HCT116 (cell line): Measurements from ENCODE around the gene SLC2A14. TPM values are rescaled to one million over a fixed set of nuclear protein-coding genes. Genes with fewer than 3 reads are reported as not detected.
"Not testable (repeated sequence)": the region's sequence is repeated elsewhere in the genome, so short reads cannot be mapped to it uniquely, and the experiment has no call there.

ENCODE experiments used
- ATAC-seq: fragments of 200-7000 bp; cut with Tn5 transposase; 2 replicates; pipeline ENCODE4 v1.9.1; 2020; ENCODE audit warnings: mild to moderate bottlenecking, moderate library complexity
- BruUV-seq: library from RNA; stranded (reverse); fragments of 400-500 nt; replicated peaks from 2 replicates; lab custom pipeline; 2021; lab: Mats Ljungman, UMichigan
- CTCF ChIA-PET: fragments of 300-600 bp; sonication (Branson Sonifier 250); formaldehyde crosslinking; loops from one replicate; lab custom pipeline; 2021; ENCODE audit warnings: antibody characterized with exemption; lab: Charles Lee
- POLR2A ChIA-PET: fragments of 300-600, 350-600 bp; sonication (Branson Sonifier 250); formaldehyde crosslinking; loops from one replicate; lab custom pipeline; 2021; ENCODE audit warnings: antibody characterized with exemption; lab: Charles Lee
- RAD21 ChIA-PET, 2 experiments: fragments of 300-600 bp; sonication (Branson Sonifier 250); formaldehyde crosslinking; loops; one replicate each; lab custom pipeline; 2023; ENCODE audit warnings: low total read pairs in 2 of 2; ENCODE audit not compliant: uncharacterized antibody in 2 of 2, unreplicated experiment in 2 of 2, low non-redundant PET in 1 of 2; lab: Charles Lee
- DNase-seq: peaks from one replicate; pipeline ENCODE4 v3.0.0-alpha.2; 2010; ENCODE audit warnings: low read depth, low spot score
- H2AFZ ChIP-seq: fragments of 200-600 bp; shearing (Covaris generic), sonication (generic); 2 replicates; pipeline ENCODE4 v1.6.1; 2017; ENCODE audit warnings: low read depth, mixed run types, mixed read lengths, antibody characterized with exemption, low read length; ENCODE audit not compliant: poor library complexity, severe bottlenecking
- H3K27ac ChIP-seq: 2 replicates; pipeline ENCODE4 v1.5.1; 2012; ENCODE audit warnings: low read depth, low read length
- H3K27me3 ChIP-seq: fragments of 200-600 bp; sonication (generic); 2 replicates; pipeline ENCODE4 v1.6.1; 2016; ENCODE audit warnings: mixed run types, low read length, mixed read lengths; ENCODE audit not compliant: insufficient read depth
- H3K36me3 ChIP-seq, 2 experiments: fragments of 200-500 bp in 1 of 2; fragments of 200-600 bp in 1 of 2; sonication (Bioruptor generic) in 1 of 2; sonication (generic) in 1 of 2; 2 replicates each; pipeline versions ENCODE4 v1.5.1 to v1.6.1; 2014 to 2016; ENCODE audit warnings: low read length in 2 of 2, inconsistent platforms in 1 of 2, mixed read lengths in 1 of 2, mixed run types in 1 of 2; ENCODE audit not compliant: insufficient read depth in 2 of 2, control insufficient read depth in 1 of 2
- H3K4me1 ChIP-seq, 2 experiments: fragments of 200-600 bp in 1 of 2; sonication (generic) in 1 of 2; 2 replicates each; pipeline versions ENCODE4 v1.5.1 to v1.6.1; 2012 to 2017; ENCODE audit warnings: low read length in 2 of 2, inconsistent platforms in 1 of 2, mild to moderate bottlenecking in 1 of 2, mixed read lengths in 1 of 2, mixed run types in 1 of 2, moderate library complexity in 1 of 2; ENCODE audit not compliant: insufficient read depth in 2 of 2, control insufficient read depth in 1 of 2
- H3K4me2 ChIP-seq: fragments of 200-600 bp; sonication (generic); 2 replicates; pipeline ENCODE4 v1.6.1; 2017; ENCODE audit warnings: mixed run types, low read length, mixed read lengths
- H3K4me3 ChIP-seq, 2 experiments: fragments of 200-600 bp in 1 of 2; sonication (generic) in 1 of 2; replicated peaks in 1 of 2; 2 replicates each; pipeline ENCODE4 v1.5.1; 2011 to 2016; ENCODE audit warnings: low read length in 2 of 2, control low read depth in 1 of 2, low read depth in 1 of 2, mild to moderate bottlenecking in 1 of 2, mixed read lengths in 1 of 2, mixed run types in 1 of 2
- H3K79me2 ChIP-seq: fragments of 200-600 bp; sonication (generic); 2 replicates; pipeline ENCODE4 v1.6.1; 2017; ENCODE audit warnings: mild to moderate bottlenecking, mixed run types, low read length, moderate library complexity, mixed read lengths; ENCODE audit not compliant: insufficient read depth
- H3K9ac ChIP-seq: fragments of 200-600 bp; sonication (generic); 2 replicates; pipeline ENCODE4 v1.6.1; 2016; ENCODE audit warnings: low read length, mixed read lengths
- H3K9me2 ChIP-seq: fragments of 200-600 bp; sonication (generic), shearing (Covaris generic); 2 replicates; pipeline ENCODE4 v1.6.1; 2017; ENCODE audit warnings: mixed run types, mild to moderate bottlenecking, moderate library complexity; ENCODE audit not compliant: insufficient read depth
- H3K9me3 ChIP-seq, 2 experiments: fragments of 200-500 bp in 1 of 2; fragments of 200-600 bp in 1 of 2; sonication (Bioruptor generic) in 1 of 2; sonication (generic) in 1 of 2; 2 replicates each; pipeline ENCODE4 v1.6.1; 2014 to 2017; ENCODE audit warnings: low read length in 2 of 2, mixed read lengths in 2 of 2, inconsistent platforms in 1 of 2, low read depth in 1 of 2, mild to moderate bottlenecking in 1 of 2, mixed run types in 1 of 2, moderate library complexity in 1 of 2; ENCODE audit not compliant: control insufficient read depth in 1 of 2, insufficient read depth in 1 of 2
- H4K20me1 ChIP-seq: fragments of 200-600 bp; sonication (generic), shearing (Covaris generic); 2 replicates; pipeline ENCODE4 v1.6.1; 2017; ENCODE audit warnings: mixed run types, mild to moderate bottlenecking, moderate library complexity; ENCODE audit not compliant: insufficient read depth
- CEBPB ChIP-seq: IDR thresholded peaks from 2 replicates; pipeline ENCODE4 v1.6.1; 2012; ENCODE audit warnings: low read depth
- EZH2phosphoT487 ChIP-seq: fragments of 200-600 bp; IDR thresholded peaks from 2 replicates; pipeline ENCODE4 v1.6.1; 2018; ENCODE audit warnings: antibody characterized with exemption, borderline replicate concordance
- POLR2A ChIP-seq: IDR thresholded peaks from 2 replicates; pipeline ENCODE4 v1.7.0; 2011; ENCODE audit warnings: borderline replicate concordance; ENCODE audit not compliant: insufficient read depth, insufficient read length; ENCODE audit errors: extremely low read depth
- SIN3A ChIP-seq: IDR thresholded peaks from 2 replicates; pipeline ENCODE4 v1.6.1; 2012; ENCODE audit warnings: low read depth
- SP1 ChIP-seq: IDR thresholded peaks from 2 replicates; pipeline ENCODE4 v1.6.1; 2012; ENCODE audit warnings: low read depth
- TCF7L2 ChIP-seq: IDR thresholded peaks from 2 replicates; pipeline ENCODE4 v1.7.0; 2011; ENCODE audit warnings: borderline replicate concordance, inconsistent platforms; ENCODE audit not compliant: insufficient read depth, insufficient read length; ENCODE audit errors: extremely low read depth
- ZFX ChIP-seq: fragments of 450-650 bp; IDR thresholded peaks from 2 replicates; pipeline ENCODE4 v1.6.1; 2017
- intact Hi-C: fragments of 100-400 bp; cut with micrococcal nuclease; formaldehyde crosslinking; loops from 2 replicates; pipeline ENCODE4 v1.10.0; 2022
- total RNA-seq: library from RNA; stranded (reverse); gene quantifications from one replicate; pipeline ENCODE4 v1.2.1, GENCODE V29; 2021; ENCODE audit not compliant: unreplicated experiment
- TF ChIP-seq, protein P1 (sequence below), 3 experiments: fragments of 200-600 bp in 1 of 3; sonication (generic) in 1 of 3; IDR thresholded peaks in 2 of 3; conservative IDR thresholded peaks in 1 of 3; 2 replicates each; pipeline ENCODE4 v1.5.1; 2012 to 2017; ENCODE audit warnings: low read depth in 2 of 3, low read length in 2 of 3, antibody characterized with exemption in 1 of 3, borderline replicate concordance in 1 of 3, control low read depth in 1 of 3, mild to moderate bottlenecking in 1 of 3, mixed read lengths in 1 of 3, mixed run types in 1 of 3, moderate library complexity in 1 of 3; ENCODE audit not compliant: insufficient read depth in 1 of 3
- TF ChIP-seq, protein P2 (sequence below): IDR thresholded peaks from 2 replicates; pipeline ENCODE4 v1.6.1; 2012
- TF ChIP-seq, protein P3 (sequence below): IDR thresholded peaks from 2 replicates; pipeline ENCODE4 v1.6.1; 2011; ENCODE audit warnings: mild to moderate bottlenecking, low read length, moderate library complexity; ENCODE audit not compliant: insufficient replicate concordance; ENCODE audit errors: extremely low read depth

The SLC2A14 gene
- total RNA-seq, 1 experiment from 2014 or later = not detected

DNA sequence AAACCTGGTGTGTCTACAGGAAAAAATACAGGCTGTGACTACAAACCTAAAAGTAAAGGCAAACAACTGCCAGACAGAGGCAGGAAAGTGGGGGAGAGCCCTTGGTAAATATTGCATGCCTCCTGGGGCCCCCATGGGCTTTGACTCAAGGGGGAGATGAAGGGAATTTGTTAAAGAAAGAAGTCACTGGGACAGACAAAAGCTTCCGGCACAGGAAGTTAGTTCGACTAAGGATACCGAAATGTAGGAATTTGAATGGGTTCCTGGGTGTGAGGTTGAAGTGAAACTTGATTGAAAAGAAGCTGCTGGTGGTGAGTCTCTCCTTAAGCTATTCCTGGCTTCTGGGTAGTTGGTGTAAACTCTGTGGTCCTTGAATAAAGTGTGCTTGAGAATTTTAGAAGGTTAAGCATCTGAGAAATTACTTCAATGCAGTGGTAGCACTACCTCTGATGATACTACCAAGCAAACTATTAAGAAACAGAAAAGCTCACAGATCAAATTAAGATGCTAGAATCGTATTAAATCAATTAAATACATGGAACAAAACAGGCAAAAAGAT is 73.9 kb downstream of the SLC2A14 start:
- intact Hi-C loops = not testable (repeated sequence)
- CTCF ChIA-PET = interaction anchor here (1.6 to 2.2 kb wide), 2 partner anchors 8 to 106 kb away, joined by 6 to 9 read pairs; no protein-coding TSS in a partner anchor

DNA sequence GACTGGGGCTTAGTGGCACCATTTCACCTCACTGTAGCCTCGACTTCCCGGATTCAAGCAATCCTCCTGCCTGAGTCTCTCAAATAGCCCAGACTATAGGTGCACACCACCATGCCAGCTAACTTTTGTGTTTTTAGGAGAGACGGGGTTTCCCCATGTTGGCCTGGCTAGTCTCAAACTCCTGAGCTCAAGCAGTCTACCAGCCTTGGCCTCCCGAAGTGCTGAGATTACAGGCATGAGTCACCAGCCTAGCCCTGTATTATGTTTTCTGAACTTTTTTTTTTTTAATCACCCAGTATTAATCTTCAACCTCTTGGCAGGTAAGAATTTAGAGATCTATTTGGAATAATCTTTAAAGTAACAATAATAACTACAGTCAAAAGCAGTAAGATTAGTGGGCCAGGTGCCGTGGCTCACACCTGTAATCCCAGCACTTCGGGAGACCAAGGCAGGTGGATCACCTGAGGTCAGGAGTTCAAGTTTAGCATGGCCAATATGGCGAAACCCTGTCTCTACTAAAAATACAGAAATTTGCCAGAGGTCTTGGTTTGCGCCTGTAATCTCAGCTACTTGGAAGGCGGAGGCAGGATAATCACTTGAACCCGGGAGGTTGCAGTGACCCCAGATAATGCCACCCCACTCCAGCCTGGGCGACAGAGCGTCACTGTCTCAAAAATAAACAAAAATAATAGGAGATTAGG is 74.9 kb downstream of the SLC2A14 start:
- CTCF ChIA-PET = interaction anchor here (1.6 to 2.2 kb wide), 2 partner anchors 9 to 107 kb away, joined by 6 to 9 read pairs; no protein-coding TSS in a partner anchor
- H3K9me3 ChIP-seq = no peaks in the 10 kb centered on the region
- no peaks in the 10 kb centered on the region for H3K27me3 ChIP-seq
- no TSS peak for BruUV-seq
- H3K27ac ChIP-seq = no peak overlapping the region
- no peak for ATAC-seq
- no peaks in the 10 kb centered on the region for H3K79me2 ChIP-seq
- no peak overlapping the region for H3K9ac ChIP-seq
- no peak overlapping the region for H2AFZ ChIP-seq
- intact Hi-C loops = no loop called here
- POLR2A ChIA-PET = interaction anchor here (1.8 kb wide), 1 partner anchor 108 kb away, joined by 12 read pairs; no protein-coding TSS in a partner anchor
- H3K9me2 ChIP-seq = no peaks in the 10 kb centered on the region
- H3K4me2 ChIP-seq = no peak overlapping the region
- no peaks in the 10 kb centered on the region for H3K36me3 ChIP-seq
- H3K4me3 ChIP-seq = no peak overlapping the region
- H4K20me1 ChIP-seq = no peaks in the 10 kb centered on the region
- no peak for DNase-seq
- no peaks in the 10 kb centered on the region for H3K4me1 ChIP-seq
- RAD21 ChIA-PET = interaction anchor here in 1 of 2 experiments (1.3 kb wide), 1 partner anchor 107 kb away, joined by 4 read pairs; no protein-coding TSS in a partner anchor
- no peak for TF ChIP-seq CEBPB
- TF ChIP-seq SIN3A = no peak
- TF ChIP-seq ZFX = no peak
- TF ChIP-seq EZH2phosphoT487 = no peak
- TF ChIP-seq, protein P1, sequence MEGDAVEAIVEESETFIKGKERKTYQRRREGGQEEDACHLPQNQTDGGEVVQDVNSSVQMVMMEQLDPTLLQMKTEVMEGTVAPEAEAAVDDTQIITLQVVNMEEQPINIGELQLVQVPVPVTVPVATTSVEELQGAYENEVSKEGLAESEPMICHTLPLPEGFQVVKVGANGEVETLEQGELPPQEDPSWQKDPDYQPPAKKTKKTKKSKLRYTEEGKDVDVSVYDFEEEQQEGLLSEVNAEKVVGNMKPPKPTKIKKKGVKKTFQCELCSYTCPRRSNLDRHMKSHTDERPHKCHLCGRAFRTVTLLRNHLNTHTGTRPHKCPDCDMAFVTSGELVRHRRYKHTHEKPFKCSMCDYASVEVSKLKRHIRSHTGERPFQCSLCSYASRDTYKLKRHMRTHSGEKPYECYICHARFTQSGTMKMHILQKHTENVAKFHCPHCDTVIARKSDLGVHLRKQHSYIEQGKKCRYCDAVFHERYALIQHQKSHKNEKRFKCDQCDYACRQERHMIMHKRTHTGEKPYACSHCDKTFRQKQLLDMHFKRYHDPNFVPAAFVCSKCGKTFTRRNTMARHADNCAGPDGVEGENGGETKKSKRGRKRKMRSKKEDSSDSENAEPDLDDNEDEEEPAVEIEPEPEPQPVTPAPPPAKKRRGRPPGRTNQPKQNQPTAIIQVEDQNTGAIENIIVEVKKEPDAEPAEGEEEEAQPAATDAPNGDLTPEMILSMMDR (IDR thresholded peaks at IDR 0.05 in 2 of 3, conservative IDR thresholded peaks at IDR 0.05 in 1 of 3; ENCODE audit: borderline replicate concordance in 1 of 3, insufficient read depth in 1 of 3, low read depth in 2 of 3, low read length in 2 of 3) = no peak
- TF ChIP-seq TCF7L2 = no peak
- TF ChIP-seq SP1 = no peak
- TF ChIP-seq, protein P2, sequence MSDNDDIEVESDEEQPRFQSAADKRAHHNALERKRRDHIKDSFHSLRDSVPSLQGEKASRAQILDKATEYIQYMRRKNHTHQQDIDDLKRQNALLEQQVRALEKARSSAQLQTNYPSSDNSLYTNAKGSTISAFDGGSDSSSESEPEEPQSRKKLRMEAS = no peak
- TF ChIP-seq, protein P3, sequence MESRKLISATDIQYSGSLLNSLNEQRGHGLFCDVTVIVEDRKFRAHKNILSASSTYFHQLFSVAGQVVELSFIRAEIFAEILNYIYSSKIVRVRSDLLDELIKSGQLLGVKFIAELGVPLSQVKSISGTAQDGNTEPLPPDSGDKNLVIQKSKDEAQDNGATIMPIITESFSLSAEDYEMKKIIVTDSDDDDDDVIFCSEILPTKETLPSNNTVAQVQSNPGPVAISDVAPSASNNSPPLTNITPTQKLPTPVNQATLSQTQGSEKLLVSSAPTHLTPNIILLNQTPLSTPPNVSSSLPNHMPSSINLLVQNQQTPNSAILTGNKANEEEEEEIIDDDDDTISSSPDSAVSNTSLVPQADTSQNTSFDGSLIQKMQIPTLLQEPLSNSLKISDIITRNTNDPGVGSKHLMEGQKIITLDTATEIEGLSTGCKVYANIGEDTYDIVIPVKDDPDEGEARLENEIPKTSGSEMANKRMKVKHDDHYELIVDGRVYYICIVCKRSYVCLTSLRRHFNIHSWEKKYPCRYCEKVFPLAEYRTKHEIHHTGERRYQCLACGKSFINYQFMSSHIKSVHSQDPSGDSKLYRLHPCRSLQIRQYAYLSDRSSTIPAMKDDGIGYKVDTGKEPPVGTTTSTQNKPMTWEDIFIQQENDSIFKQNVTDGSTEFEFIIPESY = no peak
- TF ChIP-seq POLR2A = no peak

More for the DNA sequence above, 73.9 kb downstream of the SLC2A14 start:
- H3K79me2 ChIP-seq, H3K9me3 ChIP-seq, H2AFZ ChIP-seq, H4K20me1 ChIP-seq, H3K4me2 ChIP-seq, DNase-seq, H3K27ac ChIP-seq, ATAC-seq, BruUV-seq, H3K9me2 ChIP-seq, H3K4me3 ChIP-seq, H3K36me3 ChIP-seq, H3K27me3 ChIP-seq, H3K9ac ChIP-seq, H3K4me1 ChIP-seq: not testable (repeated sequence)
- ChIA-PET POLR2A (interaction anchor here (1.8 kb wide), 1 partner anchor 107 kb away, joined by 12 read pairs; no protein-coding TSS in a partner anchor), RAD21 (interaction anchor here in 1 of 2 experiments (1.3 kb wide), 1 partner anchor 106 kb away, joined by 4 read pairs; no protein-coding TSS in a partner anchor)
